Right renal cortex interstitium (tissue), 3 donors: ENCODE measurements around the gene OPCML. TPM values are rescaled to one million over a fixed set of nuclear protein-coding genes. Genes with fewer than 3 reads are reported as not detected.
A peak's percentile ranks its signal among the peaks of the same experiment; 100 is the strongest.

Source experiments
- DNase-seq, 3 donors: peaks; one replicate each; pipeline ENCODE4 v3.0.0-alpha.2; 2013; ENCODE audit warnings: low read depth in 3 of 3, low spot score in 2 of 3
- polyA plus RNA-seq, 3 donors: library from polyadenylated mRNA; unstranded; fragments of 120-200 nt; gene quantifications; one replicate each; pipeline ENCODE4 v1.2.1, GENCODE V29; 2013; ENCODE audit not compliant: insufficient read length in 3 of 3

OPCML gene
- polyA plus RNA-seq, 3 donors = 14.1 to 19.4 (median 19.1) TPM

DNA sequence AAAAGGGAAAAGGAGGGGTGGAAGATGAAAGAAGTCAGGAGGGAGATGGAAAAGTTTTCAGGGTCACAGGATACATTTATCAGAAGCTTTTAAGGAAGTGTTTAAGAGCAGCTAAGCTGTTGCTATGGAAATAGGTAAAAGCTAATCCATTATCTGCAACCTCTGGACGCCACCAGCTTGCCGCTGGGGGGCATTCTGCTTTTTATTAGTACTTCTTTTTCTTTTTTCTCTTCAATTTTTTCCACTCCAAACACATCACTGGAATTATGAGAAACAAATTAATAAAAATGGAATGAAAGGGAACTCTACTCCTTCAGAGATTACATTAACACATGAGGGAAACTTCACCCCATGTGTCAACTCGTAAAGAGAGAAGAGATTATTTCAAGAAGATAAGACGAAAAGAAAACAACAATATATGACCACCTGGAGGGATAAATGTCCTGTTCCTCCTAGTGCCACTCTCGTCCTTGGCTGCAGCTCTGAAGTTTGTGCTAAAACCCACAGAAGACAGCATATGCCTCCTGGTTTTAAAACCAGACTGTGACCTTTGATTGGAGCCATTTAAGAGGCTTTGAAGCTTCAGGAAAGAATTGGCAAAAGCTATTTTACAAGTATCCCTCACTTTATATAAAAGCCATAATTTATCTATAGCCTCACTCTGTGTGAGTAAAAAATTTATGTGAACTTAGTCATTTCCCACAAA, 972.8 kb downstream of the OPCML start:
- DNase-seq = no peak

GRCh38 chr11:132556316-132556715, 976.0 kb downstream of the OPCML start:
- DNase-seq = no peak

DNA sequence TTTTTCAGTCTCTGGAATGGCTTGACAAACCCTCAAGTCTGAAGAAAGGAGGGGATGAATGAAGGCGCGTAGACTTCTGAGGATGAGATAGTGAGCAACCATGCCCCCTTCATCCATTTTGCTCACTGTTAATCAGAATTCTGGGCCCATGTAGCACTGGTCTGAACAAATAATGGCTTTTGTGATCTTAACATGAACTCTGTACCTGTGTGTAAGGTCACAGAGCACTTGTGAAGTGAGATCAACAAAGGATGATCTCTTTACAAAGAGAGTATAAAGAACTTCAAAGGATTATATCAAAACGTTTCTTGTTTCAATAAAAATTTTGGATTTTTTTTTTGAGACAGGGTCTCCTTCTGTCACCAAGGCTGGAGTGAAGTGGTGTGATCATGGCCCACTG, 976.7 kb downstream of the OPCML start:
- no peak for DNase-seq

DNA sequence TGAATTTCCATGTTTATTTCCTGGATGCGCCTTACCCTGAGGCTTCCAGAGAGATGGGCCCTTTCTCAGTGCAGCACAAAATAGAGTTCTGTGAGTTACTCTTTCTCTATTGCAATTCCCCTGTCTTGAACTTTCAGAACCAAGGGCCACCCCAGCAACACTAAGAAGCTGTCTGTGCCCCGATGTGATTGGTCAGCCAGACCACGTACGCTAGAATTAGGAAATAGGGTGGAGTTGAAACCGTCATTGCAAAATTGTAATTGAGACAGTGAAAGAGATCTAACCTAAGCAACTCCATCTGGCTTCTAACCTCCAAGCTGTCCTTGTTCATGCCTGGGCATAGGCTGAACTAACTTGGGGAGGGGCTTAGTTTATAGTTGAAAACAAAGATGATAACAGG, 981.3 kb downstream of the OPCML start:
- no peak for DNase-seq

- no peak for DNase-seq
These were observed 982.7 kb downstream of the OPCML start for GRCh38 chr11:132549561-132549960.

DNA sequence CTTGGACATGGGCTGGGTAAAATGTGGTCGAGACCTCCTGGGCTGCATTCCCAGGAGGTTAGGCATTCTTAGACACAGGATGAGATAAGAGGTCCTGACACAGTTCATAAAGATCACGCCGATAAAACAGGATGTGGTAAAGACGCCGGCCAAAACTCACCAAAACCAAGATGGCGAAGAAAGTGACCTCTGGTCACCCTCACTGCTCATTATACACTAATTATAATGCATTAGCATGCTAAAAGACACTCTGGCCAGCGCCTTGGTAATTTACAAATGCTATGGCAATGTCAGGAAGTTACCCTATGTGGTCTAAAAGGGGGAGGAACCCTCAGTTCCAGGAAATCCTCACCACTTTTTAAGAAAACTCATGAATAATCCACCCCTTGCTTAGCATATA, 983.3 kb downstream of the OPCML start:
- DNase-seq = no peak

DNA sequence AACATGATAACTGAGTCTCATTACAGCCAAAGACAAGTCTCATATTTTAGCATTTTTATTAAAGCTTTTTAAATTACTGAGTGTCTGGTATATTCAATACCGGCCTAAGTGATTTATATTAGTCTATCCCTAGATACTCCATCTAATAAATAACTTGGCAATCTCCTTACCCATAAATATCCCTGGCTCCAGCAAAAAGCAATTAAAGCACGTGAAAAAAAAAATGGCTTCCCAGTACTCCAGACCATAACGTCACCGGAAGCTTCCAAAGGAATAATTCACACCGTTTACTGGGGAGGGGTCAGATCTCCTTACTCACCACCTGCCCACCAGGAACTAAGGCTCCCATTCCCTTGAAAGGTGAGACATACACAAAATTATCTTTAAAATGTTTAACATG, 988.3 kb downstream of the OPCML start:
- DNase-seq = no peak

DNA sequence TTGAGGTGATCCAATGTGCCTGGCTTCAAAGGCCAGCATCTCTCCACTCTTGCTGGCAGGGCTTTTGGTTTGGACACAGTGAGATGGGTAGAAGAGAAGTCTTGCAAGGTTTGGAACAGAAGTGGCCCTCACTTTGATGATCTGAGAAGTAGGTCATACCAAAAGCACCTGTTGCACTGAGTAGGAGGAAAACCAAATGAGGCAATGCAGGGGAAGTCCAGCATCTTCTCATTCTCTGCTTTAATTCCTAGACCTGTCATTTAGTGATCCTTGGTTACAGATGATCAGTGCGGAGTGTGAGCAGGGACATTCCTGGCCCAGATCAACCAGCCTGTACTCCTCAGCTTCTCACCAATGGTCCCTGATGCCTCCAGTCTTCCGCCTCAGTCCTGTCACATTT, 990.5 kb downstream of the OPCML start:
- DNase-seq = no peak

GRCh38 chr11:132540581-132540980, 991.7 kb downstream of the OPCML start:
- no peak for DNase-seq

DNA sequence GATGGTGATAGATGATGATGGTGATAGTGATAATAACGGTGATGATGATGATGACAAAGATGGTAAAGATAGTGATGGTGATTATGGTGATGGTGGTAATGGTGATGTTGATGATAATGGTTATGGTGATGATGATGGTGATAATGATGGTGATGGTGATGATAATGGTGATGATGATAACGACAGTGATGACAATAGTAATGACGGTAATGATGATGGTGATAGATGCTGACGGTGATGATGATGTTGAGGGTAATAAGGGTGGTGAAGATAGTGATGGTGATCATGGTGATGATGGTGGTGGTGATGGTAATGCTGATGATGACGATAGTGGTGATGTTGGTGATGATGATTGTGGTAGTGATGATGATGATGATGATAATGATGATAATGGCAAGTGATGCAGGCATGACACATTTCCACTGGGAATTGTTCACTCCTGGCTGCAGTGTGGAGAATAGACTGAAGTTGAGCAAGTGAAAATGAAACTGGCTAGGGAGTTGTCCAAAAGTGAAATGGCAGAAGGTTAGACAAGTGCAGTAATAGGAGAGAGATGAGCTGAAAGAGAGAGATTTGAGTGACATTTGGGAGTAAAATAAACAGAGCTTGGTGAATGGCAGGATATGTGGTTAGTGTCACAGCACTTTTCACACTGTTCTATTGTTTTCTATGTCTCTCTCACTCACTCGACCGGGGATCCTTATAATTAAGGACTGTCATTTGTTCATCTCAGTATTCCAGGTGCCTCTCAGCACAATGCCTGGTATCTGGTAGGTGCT, 992.5 kb downstream of the OPCML start:
- DNase-seq = no peak

DNA sequence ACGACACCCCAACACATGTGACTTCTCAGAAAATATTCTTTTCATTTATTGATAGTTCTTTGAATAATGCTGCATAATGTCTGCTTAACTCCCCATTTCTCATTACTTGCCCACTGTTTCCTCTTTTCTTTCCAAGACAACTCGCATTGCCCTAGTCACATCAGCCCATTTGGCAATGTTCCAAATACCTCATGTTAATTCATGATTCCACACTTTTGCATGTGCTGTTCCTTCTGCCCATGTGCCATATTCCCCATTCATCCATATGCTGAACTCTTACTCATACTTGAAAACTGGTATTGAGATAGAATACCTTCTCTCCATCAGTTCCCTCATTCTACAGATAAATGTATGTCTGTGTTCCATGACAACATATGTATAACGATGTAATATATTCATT, 993.7 kb downstream of the OPCML start:
- DNase-seq = no peak

- no peak for DNase-seq
These were observed 996.5 kb downstream of the OPCML start for GRCh38 chr11:132535830-132536229.

DNA sequence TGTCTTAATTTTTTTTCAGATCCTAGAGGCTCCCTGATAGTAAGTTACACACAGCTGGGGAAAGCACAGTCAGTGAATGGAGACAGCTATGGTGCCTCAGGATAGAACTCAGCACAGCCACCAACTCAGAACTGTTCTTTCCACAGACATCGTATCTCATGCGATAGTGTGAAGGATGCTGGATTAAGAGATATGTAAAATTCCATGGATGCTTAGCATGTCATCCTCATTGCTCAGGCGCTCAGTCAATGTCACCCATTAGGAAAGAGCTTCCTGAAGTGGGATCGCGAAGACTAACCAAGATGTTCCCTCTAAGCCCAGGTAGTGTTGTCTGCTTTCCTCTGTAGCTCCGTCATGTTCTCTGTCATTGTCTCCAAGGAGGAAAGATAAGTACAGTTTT, 1000.4 kb downstream of the OPCML start:
- DNase-seq = no peak

GRCh38 chr11:132528181-132528580, 1004.1 kb downstream of the OPCML start:
- no peak for DNase-seq

GRCh38 chr11:132523929-132524328, 1008.4 kb downstream of the OPCML start:
- DNase-seq = no peak

- no peak for DNase-seq
These were observed 1012.1 kb downstream of the OPCML start for GRCh38 chr11:132520199-132520598.

- DNase-seq = no peak
These were observed 1013.0 kb downstream of the OPCML start for GRCh38 chr11:132519241-132519815.

DNA sequence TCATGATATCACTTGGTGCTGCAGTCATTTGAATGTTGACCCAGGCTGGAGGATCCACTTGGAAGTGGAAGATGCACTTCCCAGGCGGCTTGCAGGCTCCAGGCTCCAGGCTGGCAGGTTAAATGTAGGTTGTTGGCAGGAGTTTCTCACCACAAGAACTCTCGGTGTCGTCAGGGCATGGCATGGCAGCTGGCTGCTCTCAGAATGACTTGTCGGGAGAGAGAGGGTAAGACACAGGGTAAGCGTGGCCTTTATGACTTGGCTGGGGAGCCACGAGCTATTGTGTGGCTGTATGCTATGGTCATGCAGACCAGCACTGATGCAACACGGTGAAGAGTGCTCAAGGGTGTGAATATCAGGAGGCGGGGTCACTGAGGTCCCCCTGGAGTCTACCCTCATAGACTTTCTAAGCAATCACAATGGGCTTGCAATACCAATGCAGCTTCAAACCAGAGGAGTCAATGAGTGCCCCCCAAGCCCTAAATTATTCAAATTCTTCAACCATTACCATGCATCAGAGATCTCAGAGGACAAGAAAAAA, 1027.7 kb downstream of the OPCML start:
- no peak for DNase-seq

DNA sequence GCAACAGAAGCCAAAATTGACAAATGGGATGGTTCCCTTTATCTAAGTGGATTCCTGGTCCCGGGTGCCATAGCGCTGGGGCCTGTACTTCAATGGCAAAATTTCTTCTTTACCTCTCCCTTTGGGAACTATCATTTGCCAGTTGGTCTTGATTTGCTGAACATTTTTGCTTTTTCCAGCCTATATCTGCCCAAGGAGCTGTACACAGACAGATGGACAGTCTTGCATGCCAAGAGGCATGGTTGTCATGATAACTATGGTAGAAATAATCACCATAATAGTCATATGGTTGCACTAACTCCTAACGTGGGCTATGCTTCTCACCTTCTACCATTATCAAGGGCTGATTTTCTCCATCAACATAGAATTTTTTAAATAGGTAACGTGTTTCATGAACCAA, 1030.9 kb downstream of the OPCML start:
- DNase-seq = no peak

GRCh38 chr11:132499661-132500060, 1032.6 kb downstream of the OPCML start:
- DNase-seq = no peak

GRCh38 chr11:132496341-132496740, 1036.0 kb downstream of the OPCML start:
- DNase-seq = peak in 2 of 3 donors; percentile 32 to 40

- no peak for DNase-seq
These were observed 1038.5 kb downstream of the OPCML start for GRCh38 chr11:132493801-132494200.
